K562 treated with DMSO at 1 percent for 4 hours (cell line): Measurements from ENCODE around the gene TPH2. TPM values are rescaled to one million over a fixed set of nuclear protein-coding genes. Genes with fewer than 3 reads are reported as not detected.

ENCODE experiments used
- total RNA-seq: library from RNA; unstranded; fragments of 300-600 nt; gene quantifications from 2 replicates; pipeline ENCODE4 v1.2.3, GENCODE V29; 2022; ENCODE audit not compliant: insufficient read depth

The TPH2 gene
- not detected in 2 replicates for total RNA-seq

GRCh38 chr12:71938728-71939385 is at the start of gene TPH2:
TPH2 (plus strand) TSS chr12:71938845; CDS start chr12:71938987, 142 bp downstream.

Other genes starting within 250 kb of the TPH2 start
- gene RAB21, start 184.0 kb upstream of the TPH2 start, total RNA-seq = 7.8 and 9.0 TPM in 2 replicates
- 21.4 and 25.7 TPM in 2 replicates for gene TBC1D15, start 99.1 kb upstream of the TPH2 start, total RNA-seq